Neural cell (in vitro differentiated cells): ENCODE measurements around the gene PCNX1. TPM values are rescaled to one million over a fixed set of nuclear protein-coding genes. Genes with fewer than 3 reads are reported as not detected.

ENCODE experiments used
- H2AFZ ChIP-seq: fragments of 200-600, 300-800 bp; sonication (generic), shearing (Covaris generic); 2 replicates; pipeline ENCODE4 v1.6.0; 2014; ENCODE audit warnings: low read depth, mild to moderate bottlenecking, antibody characterized with exemption, low read length, moderate library complexity
- H3F3A ChIP-seq: fragments of 200-600 bp; shearing (Covaris generic); 2 replicates; pipeline ENCODE4 v1.6.1; 2016; ENCODE audit warnings: mild to moderate bottlenecking, moderate library complexity, mixed read lengths, antibody characterized with exemption, low read length; ENCODE audit not compliant: insufficient read depth, poor library complexity, severe bottlenecking
- H3K27ac ChIP-seq: fragments of 200-600, 300-800 bp; sonication (generic), shearing (Covaris generic); 2 replicates; pipeline ENCODE4 v1.5.1; 2014; ENCODE audit warnings: mild to moderate bottlenecking, low read length, moderate library complexity
- H3K27me3 ChIP-seq: fragments of 300-800, 200-600 bp; sonication (generic), shearing (Covaris generic); 2 replicates; pipeline ENCODE4 v1.6.0; 2014; ENCODE audit warnings: mild to moderate bottlenecking, low read depth, low read length, moderate library complexity; ENCODE audit not compliant: insufficient read depth
- H3K36me3 ChIP-seq: fragments of 300-800, 200-600 bp; sonication (generic), shearing (Covaris generic); 2 replicates; pipeline ENCODE4 v1.5.1; 2014; ENCODE audit warnings: mild to moderate bottlenecking, antibody characterized with exemption, low read length, moderate library complexity; ENCODE audit not compliant: insufficient read depth
- H3K4me2 ChIP-seq: fragments of 300-800, 200-600 bp; sonication (generic), shearing (Covaris generic); 2 replicates; pipeline ENCODE4 v1.6.0; 2014; ENCODE audit warnings: mild to moderate bottlenecking, low read length
- H3K4me3 ChIP-seq: fragments of 300-800, 200-600 bp; sonication (generic), shearing (Covaris generic); 2 replicates; pipeline ENCODE4 v1.5.1; 2014; ENCODE audit warnings: mild to moderate bottlenecking, low read length, moderate library complexity
- H3K79me2 ChIP-seq: fragments of 200-600 bp; shearing (Covaris generic); replicated peaks from 2 replicates; pipeline ENCODE4 v1.6.0; 2014; ENCODE audit warnings: mild to moderate bottlenecking, low read length, moderate library complexity; ENCODE audit not compliant: insufficient read depth
- H3K9ac ChIP-seq: fragments of 300-800, 200-600 bp; sonication (generic), shearing (Covaris generic); 2 replicates; pipeline ENCODE4 v1.6.1; 2016; ENCODE audit warnings: mild to moderate bottlenecking, low read length, mixed read lengths
- H3K9me2 ChIP-seq: fragments of 200-600 bp; shearing (Covaris generic); 2 replicates; pipeline ENCODE4 v1.6.1; 2016; ENCODE audit warnings: mild to moderate bottlenecking, low read length, mixed read lengths; ENCODE audit not compliant: insufficient read depth
- H3K9me3 ChIP-seq: fragments of 200-600, 300-800 bp; sonication (generic), shearing (Covaris generic); 2 replicates; pipeline ENCODE4 v1.6.1; 2016; ENCODE audit warnings: mild to moderate bottlenecking, mixed run types, low read length, moderate library complexity, mixed read lengths
- H4K20me1 ChIP-seq: fragments of 200-600 bp; shearing (Covaris generic); 2 replicates; pipeline ENCODE4 v1.6.1; 2016; ENCODE audit warnings: mild to moderate bottlenecking, mixed run types; ENCODE audit not compliant: insufficient read depth
- EP300 ChIP-seq: fragments of 450-650 bp; conservative IDR thresholded peaks from 2 replicates; pipeline ENCODE4 v1.6.1; 2014; ENCODE audit warnings: antibody characterized with exemption, mild to moderate bottlenecking, moderate library complexity; ENCODE audit not compliant: poor library complexity, severe bottlenecking
- EZH2 ChIP-seq: fragments of 200-600, 300-800 bp; shearing (Covaris generic), sonication (generic); IDR thresholded peaks from 2 replicates; pipeline ENCODE4 v1.6.1; 2014; ENCODE audit warnings: antibody characterized with exemption, low read length, borderline replicate concordance, mild to moderate bottlenecking; ENCODE audit not compliant: insufficient read depth, poor library complexity, severe bottlenecking
- MXI1 ChIP-seq: fragments of 450-650 bp; conservative IDR thresholded peaks from 2 replicates; pipeline ENCODE4 v1.6.1; 2014; ENCODE audit warnings: antibody characterized with exemption, mild to moderate bottlenecking; ENCODE audit not compliant: poor library complexity, severe bottlenecking
- POLR2AphosphoS5 ChIP-seq: IDR thresholded peaks from 2 replicates; pipeline ENCODE4 v1.6.1; 2012
- RAD21 ChIP-seq: fragments of 450-650 bp; conservative IDR thresholded peaks from 2 replicates; pipeline ENCODE4 v1.6.1; 2014; ENCODE audit warnings: antibody characterized with exemption, mild to moderate bottlenecking, moderate library complexity
- SMC3 ChIP-seq: fragments of 450-650 bp; conservative IDR thresholded peaks from 2 replicates; pipeline ENCODE4 v1.6.1; 2014; ENCODE audit warnings: antibody characterized with exemption, mild to moderate bottlenecking, moderate library complexity; ENCODE audit not compliant: poor library complexity
- TAF1 ChIP-seq: IDR thresholded peaks from 2 replicates; pipeline ENCODE4 v1.6.1; 2012; ENCODE audit warnings: low read depth
- polyA plus RNA-seq: library from polyadenylated mRNA; depleted of rRNA; stranded (reverse); fragments of >200 nt; gene quantifications from 2 replicates; pipeline ENCODE4 v1.2.3, GENCODE V29; 2014
- TF ChIP-seq, protein P1 (sequence below): fragments of 450-650 bp; IDR thresholded peaks from 2 replicates; pipeline ENCODE4 v1.5.1; 2014; ENCODE audit warnings: antibody characterized with exemption, mild to moderate bottlenecking, moderate library complexity; ENCODE audit not compliant: poor library complexity, severe bottlenecking
- TF ChIP-seq, protein P2 (sequence below): IDR thresholded peaks from 2 replicates; pipeline ENCODE4 v1.6.1; 2012; ENCODE audit warnings: borderline replicate concordance

PCNX1 gene
- polyA plus RNA-seq, 1 donor from 2014 or later: 23.7 TPM

DNA sequence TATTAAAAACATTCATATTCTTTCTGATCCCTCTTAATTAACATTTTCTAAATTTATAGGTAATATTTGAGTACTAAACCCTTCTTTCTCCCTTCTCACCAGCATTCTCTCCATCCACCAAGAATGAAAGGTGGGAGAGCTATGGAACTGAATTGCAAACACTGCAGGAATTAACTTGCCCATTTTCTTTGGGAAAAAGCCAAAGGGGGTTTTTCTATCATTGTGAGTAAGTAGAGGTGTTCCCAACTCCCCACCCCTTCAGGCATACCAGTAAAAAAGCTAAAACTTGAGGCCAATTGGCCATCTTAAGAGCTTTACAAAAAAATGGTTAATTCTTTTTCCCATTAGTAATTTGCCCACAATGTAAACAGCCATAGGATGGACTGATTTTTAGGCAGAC lies 23.7 kb downstream of the PCNX1 start (continued):
- TF ChIP-seq, protein P1, sequence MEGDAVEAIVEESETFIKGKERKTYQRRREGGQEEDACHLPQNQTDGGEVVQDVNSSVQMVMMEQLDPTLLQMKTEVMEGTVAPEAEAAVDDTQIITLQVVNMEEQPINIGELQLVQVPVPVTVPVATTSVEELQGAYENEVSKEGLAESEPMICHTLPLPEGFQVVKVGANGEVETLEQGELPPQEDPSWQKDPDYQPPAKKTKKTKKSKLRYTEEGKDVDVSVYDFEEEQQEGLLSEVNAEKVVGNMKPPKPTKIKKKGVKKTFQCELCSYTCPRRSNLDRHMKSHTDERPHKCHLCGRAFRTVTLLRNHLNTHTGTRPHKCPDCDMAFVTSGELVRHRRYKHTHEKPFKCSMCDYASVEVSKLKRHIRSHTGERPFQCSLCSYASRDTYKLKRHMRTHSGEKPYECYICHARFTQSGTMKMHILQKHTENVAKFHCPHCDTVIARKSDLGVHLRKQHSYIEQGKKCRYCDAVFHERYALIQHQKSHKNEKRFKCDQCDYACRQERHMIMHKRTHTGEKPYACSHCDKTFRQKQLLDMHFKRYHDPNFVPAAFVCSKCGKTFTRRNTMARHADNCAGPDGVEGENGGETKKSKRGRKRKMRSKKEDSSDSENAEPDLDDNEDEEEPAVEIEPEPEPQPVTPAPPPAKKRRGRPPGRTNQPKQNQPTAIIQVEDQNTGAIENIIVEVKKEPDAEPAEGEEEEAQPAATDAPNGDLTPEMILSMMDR: no peak
- TF ChIP-seq TAF1: no peak

DNA sequence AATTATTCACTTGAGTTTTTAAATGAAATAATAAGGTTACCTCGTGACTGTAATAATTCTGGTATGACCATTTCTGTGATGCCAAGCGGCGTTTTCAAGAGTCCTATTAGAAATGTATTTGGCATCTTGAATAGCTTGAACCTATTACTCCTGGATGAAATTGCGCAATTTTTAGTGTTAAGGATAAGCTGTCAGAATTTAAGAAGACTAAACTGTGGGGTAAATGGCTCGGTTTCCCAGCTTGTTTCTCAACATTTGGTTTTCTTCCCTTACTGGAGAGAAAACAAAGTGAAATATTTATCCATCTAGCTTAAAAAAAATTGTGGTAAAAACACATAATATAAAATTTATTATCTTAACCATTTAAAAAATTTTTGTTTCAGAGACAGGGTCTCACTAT lies 26.8 kb downstream of the PCNX1 start:
- H3K36me3 ChIP-seq: no peaks in the 10 kb centered on the region
- peaks cover 50% of the 10 kb centered on the region for H3K79me2 ChIP-seq
- no peak overlapping the region for H2AFZ ChIP-seq
- no peak for TF ChIP-seq EZH2
- H3K27me3 ChIP-seq: no peaks in the 10 kb centered on the region
- no peak overlapping the region for H3K27ac ChIP-seq
- no peaks in the 10 kb centered on the region for H4K20me1 ChIP-seq
- H3K9me3 ChIP-seq: no peaks in the 10 kb centered on the region
- H3K9ac ChIP-seq: no peak overlapping the region
- H3K9me2 ChIP-seq: no peaks in the 10 kb centered on the region
- no peaks in the 10 kb centered on the region for H3F3A ChIP-seq
- H3K4me3 ChIP-seq: no peak overlapping the region
- H3K4me2 ChIP-seq: no peak overlapping the region

DNA sequence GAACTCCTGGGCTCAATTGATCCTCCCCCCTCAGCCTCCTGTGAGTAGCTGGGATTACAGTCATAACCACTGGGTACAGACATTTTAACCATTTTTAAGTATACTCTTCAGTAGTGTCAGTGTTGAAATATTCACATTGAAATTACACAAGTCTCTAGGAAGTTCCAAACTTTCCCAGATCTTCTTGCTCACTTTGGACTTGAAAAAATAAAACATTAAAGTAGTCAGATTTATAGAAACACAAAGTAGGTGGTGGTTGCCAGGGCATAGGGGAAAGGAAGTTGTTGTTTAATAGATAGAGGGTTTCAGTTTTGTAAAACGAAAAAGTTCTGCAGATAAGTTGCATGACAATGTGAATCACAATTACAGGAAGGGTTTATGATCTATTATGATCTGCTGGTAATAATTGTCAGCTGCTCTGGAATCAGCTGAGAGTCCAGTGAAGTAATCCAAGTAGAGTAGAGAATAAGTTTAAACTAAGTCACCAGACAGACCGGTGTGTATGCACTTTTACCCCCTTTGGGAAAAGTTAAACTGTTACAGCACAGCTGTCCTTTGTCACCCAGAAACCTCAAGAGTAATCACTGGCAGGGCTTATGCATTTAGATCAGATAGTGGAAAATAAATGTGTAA lies 27.4 kb downstream of the PCNX1 start:
- Histone ChIP-seq H3K27ac (no peak overlapping the region), H3K9ac (no peak overlapping the region), H3K4me2 (no peak overlapping the region), H3K4me3 (no peak overlapping the region), H3K9me3 (no peaks in the 10 kb centered on the region), H4K20me1 (no peaks in the 10 kb centered on the region), H3K79me2 (peaks cover 45% of the 10 kb centered on the region), H3K9me2 (no peaks in the 10 kb centered on the region), H3K36me3 (no peaks in the 10 kb centered on the region), H3K27me3 (no peaks in the 10 kb centered on the region), H2AFZ (no peak overlapping the region), H3F3A (no peaks in the 10 kb centered on the region)
- TF ChIP-seq SMC3: no peak
- no peak for TF ChIP-seq TAF1
- TF ChIP-seq, protein P1: no peak
- TF ChIP-seq EP300: no peak
- TF ChIP-seq RAD21: no peak
- no peak for TF ChIP-seq MXI1
- TF ChIP-seq, protein P2, sequence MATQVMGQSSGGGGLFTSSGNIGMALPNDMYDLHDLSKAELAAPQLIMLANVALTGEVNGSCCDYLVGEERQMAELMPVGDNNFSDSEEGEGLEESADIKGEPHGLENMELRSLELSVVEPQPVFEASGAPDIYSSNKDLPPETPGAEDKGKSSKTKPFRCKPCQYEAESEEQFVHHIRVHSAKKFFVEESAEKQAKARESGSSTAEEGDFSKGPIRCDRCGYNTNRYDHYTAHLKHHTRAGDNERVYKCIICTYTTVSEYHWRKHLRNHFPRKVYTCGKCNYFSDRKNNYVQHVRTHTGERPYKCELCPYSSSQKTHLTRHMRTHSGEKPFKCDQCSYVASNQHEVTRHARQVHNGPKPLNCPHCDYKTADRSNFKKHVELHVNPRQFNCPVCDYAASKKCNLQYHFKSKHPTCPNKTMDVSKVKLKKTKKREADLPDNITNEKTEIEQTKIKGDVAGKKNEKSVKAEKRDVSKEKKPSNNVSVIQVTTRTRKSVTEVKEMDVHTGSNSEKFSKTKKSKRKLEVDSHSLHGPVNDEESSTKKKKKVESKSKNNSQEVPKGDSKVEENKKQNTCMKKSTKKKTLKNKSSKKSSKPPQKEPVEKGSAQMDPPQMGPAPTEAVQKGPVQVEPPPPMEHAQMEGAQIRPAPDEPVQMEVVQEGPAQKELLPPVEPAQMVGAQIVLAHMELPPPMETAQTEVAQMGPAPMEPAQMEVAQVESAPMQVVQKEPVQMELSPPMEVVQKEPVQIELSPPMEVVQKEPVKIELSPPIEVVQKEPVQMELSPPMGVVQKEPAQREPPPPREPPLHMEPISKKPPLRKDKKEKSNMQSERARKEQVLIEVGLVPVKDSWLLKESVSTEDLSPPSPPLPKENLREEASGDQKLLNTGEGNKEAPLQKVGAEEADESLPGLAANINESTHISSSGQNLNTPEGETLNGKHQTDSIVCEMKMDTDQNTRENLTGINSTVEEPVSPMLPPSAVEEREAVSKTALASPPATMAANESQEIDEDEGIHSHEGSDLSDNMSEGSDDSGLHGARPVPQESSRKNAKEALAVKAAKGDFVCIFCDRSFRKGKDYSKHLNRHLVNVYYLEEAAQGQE: no peak
- TF ChIP-seq POLR2AphosphoS5: no peak
- TF ChIP-seq EZH2: no peak
